HepG2 (cell line): Measurements from ENCODE around the gene PFDN2. TPM values are rescaled to one million over a fixed set of nuclear protein-coding genes. Genes with fewer than 3 reads are reported as not detected.

Experiments
- ATAC-seq: fragments of 200-7000 bp; cut with Tn5 transposase; 3 replicates; pipeline ENCODE4 v1.9.1; 2020; ENCODE audit warnings: mild to moderate bottlenecking, moderate library complexity
- BruUV-seq: library from RNA; stranded (reverse); fragments of 400-500 nt; replicated peaks from 2 replicates; lab custom pipeline; 2021; lab: Mats Ljungman, UMichigan
- CTCF ChIA-PET: fragments of 300-600 bp; formaldehyde crosslinking; extraction: SDS; loops from one replicate; lab custom pipeline; 2021; ENCODE audit warnings: low total read pairs, inconsistent platforms, low intra/inter-chr PET ratio; lab: Yijun Ruan, JAX
- POLR2A ChIA-PET: fragments of 350-600 bp; sonication (Branson Sonifier 250); formaldehyde crosslinking; loops from one replicate; lab custom pipeline; 2020; ENCODE audit warnings: antibody characterized with exemption, inconsistent platforms; lab: Yijun Ruan, JAX
- DNase-seq: peaks from one replicate; pipeline ENCODE4 v3.0.0-alpha.2; 2015; ENCODE audit warnings: low spot score
- FAIRE-seq: peaks from 3 replicates; lab custom pipeline; 2011; peaks lifted over from hg19 to GRCh38; lab: Jason Lieb, UNC
- H2AFZ ChIP-seq: one replicate; pipeline ENCODE4 v1.6.1; 2011; ENCODE audit warnings: low read length, inconsistent platforms
- H3K27ac ChIP-seq: fragments of 300-600 bp; 3 replicates; pipeline ENCODE4 v1.8.0; 2011; ENCODE audit warnings: mixed run types, mild to moderate bottlenecking, mixed read lengths, low read length, inconsistent platforms; ENCODE audit not compliant: insufficient read depth; ENCODE audit errors: extremely low read length
- H3K27me3 ChIP-seq, 2 experiments: fragments of 200-600 bp in 1 of 2; 2 replicates in 1 of 2; 3 replicates in 1 of 2; pipeline versions ENCODE4 v1.6.0 to v1.8.0; 2011; ENCODE audit warnings: low read length in 2 of 2, mild to moderate bottlenecking in 2 of 2, moderate library complexity in 2 of 2, inconsistent platforms in 1 of 2; ENCODE audit not compliant: insufficient read depth in 2 of 2, control insufficient read depth in 1 of 2
- H3K36me3 ChIP-seq, 2 experiments: fragments of 200-600 bp in 1 of 2; replicated peaks in 1 of 2; 2 replicates in 1 of 2; 3 replicates in 1 of 2; pipeline versions ENCODE4 v1.5.1 to v1.8.0; 2011; ENCODE audit warnings: low read length in 2 of 2, inconsistent platforms in 1 of 2; ENCODE audit not compliant: insufficient read depth in 2 of 2, control insufficient read depth in 1 of 2
- H3K4me1 ChIP-seq: 2 replicates; pipeline ENCODE4 v1.5.1; 2012; ENCODE audit warnings: low read length, inconsistent platforms; ENCODE audit not compliant: insufficient read depth
- H3K4me2 ChIP-seq: 2 replicates; pipeline ENCODE4 v1.6.0; 2011; ENCODE audit warnings: low read depth, low read length, inconsistent platforms
- H3K4me3 ChIP-seq, 3 experiments: fragments of 200-600 bp in 1 of 3; sonication (generic), shearing (Covaris generic) in 1 of 3; replicated peaks in 1 of 3; 2 replicates each; pipeline ENCODE4 v1.5.1; 2011 to 2016; ENCODE audit warnings: low read length in 3 of 3, inconsistent platforms in 2 of 3, low read depth in 2 of 3, mild to moderate bottlenecking in 2 of 3, control low read depth in 1 of 3, mixed read lengths in 1 of 3; ENCODE audit not compliant: insufficient read depth in 1 of 3
- H3K79me2 ChIP-seq: one replicate; pipeline ENCODE4 v1.6.1; 2011; ENCODE audit warnings: low read length, inconsistent platforms; ENCODE audit not compliant: insufficient read depth
- H3K9ac ChIP-seq: 2 replicates; pipeline ENCODE4 v1.6.0; 2011; ENCODE audit warnings: mild to moderate bottlenecking, low read depth, low read length, inconsistent platforms; ENCODE audit not compliant: insufficient read depth
- H3K9me3 ChIP-seq: 2 replicates; pipeline ENCODE4 v1.5.1; 2012; ENCODE audit warnings: mild to moderate bottlenecking, low read length
- H4K20me1 ChIP-seq: 2 replicates; pipeline ENCODE4 v1.6.0; 2011; ENCODE audit warnings: inconsistent platforms, mild to moderate bottlenecking, low read length, moderate library complexity; ENCODE audit not compliant: insufficient read depth
- CEBPG ChIP-seq: IDR thresholded peaks from 2 replicates; pipeline ENCODE4 v1.6.1; 2016
- HMGXB3 ChIP-seq: sonication (generic); formaldehyde crosslinking; IDR thresholded peaks from 2 replicates; pipeline ENCODE4 v1.4.0; 2020; ENCODE audit warnings: missing genetic modification reagents, borderline replicate concordance
- IKZF1 ChIP-seq: fragments of 450-650 bp; IDR thresholded peaks from 2 replicates; pipeline ENCODE4 v1.7.1; 2016
- RBM39 ChIP-seq: fragments of 200-400 bp; formaldehyde crosslinking; IDR thresholded peaks from one replicate; pipeline ENCODE4 v1.6.1; 2018; ENCODE audit warnings: antibody characterized with exemption, mild to moderate bottlenecking, low read depth, low read length; ENCODE audit not compliant: poor library complexity, severe bottlenecking
- SP1 ChIP-seq, 2 experiments: fragments of 450-650 bp in 1 of 2; sonication (generic) in 1 of 2; formaldehyde crosslinking in 1 of 2; IDR thresholded peaks; 2 replicates each; pipeline versions ENCODE4 v1.4.0 to v1.6.1; 2016 to 2020; ENCODE audit warnings: missing genetic modification reagents in 1 of 2
- TFE3 ChIP-seq: IDR thresholded peaks from 2 replicates; pipeline ENCODE4 v1.6.1; 2016
- ZBTB26 ChIP-seq: IDR thresholded peaks from 2 replicates; pipeline ENCODE4 v1.6.1; 2016; ENCODE audit warnings: missing compliant biosample characterization, missing genetic modification reagents, borderline replicate concordance
- ZNF101 ChIP-seq: sonication (generic); formaldehyde crosslinking; IDR thresholded peaks from 2 replicates; pipeline ENCODE4 v1.4.0; 2020; ENCODE audit warnings: mild to moderate bottlenecking, low read depth, missing genetic modification reagents, borderline replicate concordance
- ZNF441 ChIP-seq: sonication (generic); formaldehyde crosslinking; IDR thresholded peaks from 2 replicates; pipeline ENCODE4 v1.7.0; 2021; ENCODE audit warnings: missing genetic modification reagents, borderline replicate concordance
- ZNF572 ChIP-seq: sonication (generic); formaldehyde crosslinking; IDR thresholded peaks from 2 replicates; pipeline ENCODE4 v1.5.1; 2020; ENCODE audit warnings: mild to moderate bottlenecking, missing genetic modification reagents
- ZNF598 ChIP-seq: sonication (generic); formaldehyde crosslinking; IDR thresholded peaks from 2 replicates; pipeline ENCODE4 v1.5.1; 2020; ENCODE audit warnings: mild to moderate bottlenecking, missing genetic modification reagents, borderline replicate concordance
- ZNF704 ChIP-seq: sonication (generic); formaldehyde crosslinking; IDR thresholded peaks from 2 replicates; pipeline ENCODE4 v1.8.1; 2023; ENCODE audit warnings: mild to moderate bottlenecking, inconsistent platforms, moderate library complexity, missing genetic modification reagents, borderline replicate concordance
- WGBS: methylation state at CpG from one replicate; pipeline ENCODE4 v1.1.6; 2017; ENCODE audit warnings: low lambda C conversion rate; 5-methylcytosine and 5-hydroxymethylcytosine counted together
- in situ Hi-C: cut with HindIII; loops from 2 replicates; pipeline ENCODE4 v1.10.0; 2017; ENCODE audit warnings: low pct_unique_long_range_greater_than_20kb; ENCODE audit not compliant: extremely low pct_ligation_motif_present
- intact Hi-C: fragments of 100-400 bp; cut with micrococcal nuclease; formaldehyde crosslinking; loops from one replicate; pipeline ENCODE4 v1.10.0; 2022; ENCODE audit not compliant: unreplicated experiment
- polyA plus RNA-seq, 8 experiments: library from polyadenylated mRNA; depleted of rRNA in 3 of 8; stranded (reverse) in 7 of 8; unstranded in 1 of 8; fragments of >200 nt; fragmentation: Illumina TruSeq in 4 of 8; extraction: Trizol in 4 of 8; gene quantifications; 2 replicates each; pipeline versions ENCODE4 v1.2.1 to v1.2.3, GENCODE V29; 2011 to 2016; ENCODE audit warnings: low read depth in 4 of 8, missing spikeins in 1 of 8, mixed read lengths in 1 of 8; ENCODE audit not compliant: insufficient read depth in 1 of 8
- total RNA-seq, 5 experiments: library from RNA; depleted of rRNA; stranded (reverse); fragments of >200 nt; fragmentation: Illumina TruSeq; extraction: Trizol; gene quantifications; 2 replicates each; pipeline ENCODE4 v1.2.3, GENCODE V29; 2016; ENCODE audit warnings: low read depth in 1 of 5

Gene PFDN2
- total and polyA plus RNA-seq, 2 of the 13 experiments (the other 11 are each of a cell fraction or from before 2014, with no cell fraction given) = 62.6 to 63.6 TPM

GRCh38 chr1:161153176-161153575, 35.3 kb upstream of the PFDN2 start:
- Histone ChIP-seq H3K79me2 (peaks cover 10% of the 10 kb centered on the region), H3K27ac (peak overlapping the region; percentile 99), H4K20me1 (no peaks in the 10 kb centered on the region), H3K4me3 (peak overlapping the region; percentile 78 to 85 (median 78); a peak in 5 of 6 replicates), H3K9ac (peak overlapping the region; percentile 98)
- WGBS = 26% methylated on average over 9 of the region's 9 CpGs
- CTCF ChIA-PET = no interaction called here
- FAIRE-seq (no peak), DNase-seq (no peak)
- BruUV-seq = no TSS peak
- TF ChIP-seq ZNF572 (no peak), CEBPG (CRISPR knock-in tag) (no peak), ZNF441 (CRISPR knock-in tag) (no peak), TFE3 (CRISPR knock-in tag) (no peak), SP1 (IDR thresholded peaks at IDR 0.05) (no peak), SP1 (CRISPR knock-in tag; IDR thresholded peaks at IDR 0.05) (no peak), ZNF101 (CRISPR knock-in tag) (no peak), RBM39 (no peak), HMGXB3 (CRISPR knock-in tag) (no peak), ZNF704 (CRISPR knock-in tag) (no peak), ZBTB26 (no peak), IKZF1 (no peak), ZNF598 (no peak)
- TF ChIP-seq, all 625 proteins: peak for 0
- no peak overlapping the region for H2AFZ ChIP-seq
- H3K36me3 ChIP-seq = peaks cover 0 to 5% of the 10 kb centered on the region in 2 experiments; a peak in 1 of 5 replicates
- H3K4me2 ChIP-seq = peak overlapping the region; percentile 89
- H3K27me3 ChIP-seq = no peaks in the 10 kb centered on the region; a peak in 1 of 5 replicates
- in situ Hi-C loops (no loop called here), intact Hi-C loops (loop anchor here (2.0 kb wide), 1 partner anchor 20 kb away; the partner anchor contains the start of gene DEDD)
- ATAC-seq = no peak
- POLR2A ChIA-PET = interaction anchor here (0.7 to 5.5 kb wide), 11 partner anchors 12 to 161 kb away, joined by 3 to 43 read pairs (median 4); partner anchors contain the start of genes DEDD, F11R, NDUFS2 and NIT1
- H3K4me1 ChIP-seq = peaks cover 20% of the 10 kb centered on the region
- no peaks in the 10 kb centered on the region for H3K9me3 ChIP-seq
